ENCODE data around the gene YPEL2.

Gene YPEL2

DNA sequence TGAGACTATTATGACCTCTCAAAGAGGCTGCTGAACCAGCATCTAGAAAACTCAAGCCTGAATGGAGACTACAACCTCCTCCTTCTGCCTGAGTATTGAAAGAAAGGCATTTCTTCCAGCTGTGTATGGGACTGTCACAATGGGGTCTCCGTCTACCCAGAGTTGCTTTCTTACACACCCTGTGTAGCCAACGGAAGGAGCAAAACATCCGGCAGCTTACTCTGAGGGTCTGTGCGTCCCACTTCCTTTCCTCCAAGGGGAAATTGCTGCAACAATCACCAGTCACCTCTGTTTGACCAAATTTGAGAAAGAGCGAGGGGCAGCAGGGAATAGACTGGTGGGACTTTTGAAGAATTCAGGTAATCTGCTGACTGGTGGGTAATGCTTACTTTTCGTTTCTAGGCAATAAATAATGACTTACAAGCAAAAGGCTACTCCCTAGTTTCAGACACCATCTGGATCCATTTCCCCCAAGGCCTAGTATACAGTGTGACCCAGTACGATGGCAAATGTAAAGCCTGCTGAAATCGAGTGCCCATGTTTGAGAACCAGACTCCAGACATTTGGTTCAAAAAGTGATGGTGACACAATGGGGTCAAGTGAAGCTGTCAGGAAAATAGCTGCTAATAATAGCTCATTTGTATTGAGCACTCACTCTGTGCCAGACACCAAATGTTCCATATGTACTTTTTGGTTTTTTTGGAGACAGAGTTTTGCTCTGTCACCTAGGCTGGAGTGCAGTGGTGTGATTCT lies 81.7 kb downstream of the YPEL2 start:
- DNase-seq (no peak), ATAC-seq (no peak)
- Mint-ChIP-seq H3K4me1 (peaks cover 28% of the 10 kb centered on the region), H3K27ac (no peak overlapping the region), H3K36me3 (ENCODE audit: low read depth) (no peaks in the 10 kb centered on the region), H3K27me3 (no peaks in the 10 kb centered on the region), H3K4me3 (no peak overlapping the region), H3K9me3 (no peaks in the 10 kb centered on the region)

DNA sequence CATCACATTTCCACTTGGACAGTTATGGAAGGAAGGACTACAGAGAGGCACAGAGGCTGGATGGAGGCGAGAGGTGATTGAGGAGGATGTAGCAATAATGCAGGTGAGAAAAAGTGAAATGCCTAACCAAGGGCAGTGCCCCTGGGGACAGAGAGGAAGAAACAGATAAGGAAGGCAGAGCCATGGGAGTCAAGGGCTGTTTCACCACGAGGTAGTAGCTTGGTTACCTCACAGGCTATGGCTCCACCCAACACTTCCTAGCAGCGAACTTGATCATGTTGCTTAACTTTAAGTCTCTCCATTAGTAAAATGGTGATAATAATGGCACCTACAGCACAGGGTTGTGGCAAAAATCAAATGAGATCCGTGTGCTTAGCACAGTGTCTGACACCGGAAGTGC lies 83.9 kb downstream of the YPEL2 start:
- Mint-ChIP-seq H3K9me3 (no peaks in the 10 kb centered on the region), H3K27me3 (no peaks in the 10 kb centered on the region), H3K36me3 (ENCODE audit: low read depth) (no peaks in the 10 kb centered on the region), H3K4me3 (no peak overlapping the region), H3K4me1 (peaks cover 28% of the 10 kb centered on the region), H3K27ac (no peak overlapping the region)
- DNase-seq (no peak), ATAC-seq (no peak)

DNA sequence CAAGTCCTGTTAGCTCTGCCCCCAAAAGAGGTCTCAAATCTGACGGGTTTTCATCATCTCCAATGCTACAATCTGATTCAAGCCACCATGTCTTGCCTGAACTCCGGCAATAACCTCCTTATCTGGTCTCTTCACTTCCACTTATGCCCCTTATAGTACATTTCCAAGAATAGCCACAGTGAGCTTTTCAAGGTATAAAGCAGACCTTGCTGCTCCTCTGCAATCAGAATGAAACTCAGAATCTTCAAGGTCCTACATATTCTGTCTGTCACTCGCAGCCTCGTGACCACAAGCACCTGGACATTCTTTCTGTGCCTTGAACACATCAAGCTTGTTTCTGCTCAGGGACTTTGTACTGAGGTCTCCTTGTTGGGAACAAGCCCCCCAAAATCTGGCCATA lies 84.7 kb downstream of the YPEL2 start:
- peaks cover 28% of the 10 kb centered on the region for H3K4me1 Mint-ChIP-seq
- H3K9me3 Mint-ChIP-seq, result no peaks in the 10 kb centered on the region
- H3K4me3 Mint-ChIP-seq, result no peak overlapping the region
- ATAC-seq, result no peak
- H3K27ac Mint-ChIP-seq, result no peak overlapping the region
- no peak for DNase-seq
- no peaks in the 10 kb centered on the region for H3K36me3 Mint-ChIP-seq (ENCODE audit: low read depth)
- no peaks in the 10 kb centered on the region for H3K27me3 Mint-ChIP-seq

DNA sequence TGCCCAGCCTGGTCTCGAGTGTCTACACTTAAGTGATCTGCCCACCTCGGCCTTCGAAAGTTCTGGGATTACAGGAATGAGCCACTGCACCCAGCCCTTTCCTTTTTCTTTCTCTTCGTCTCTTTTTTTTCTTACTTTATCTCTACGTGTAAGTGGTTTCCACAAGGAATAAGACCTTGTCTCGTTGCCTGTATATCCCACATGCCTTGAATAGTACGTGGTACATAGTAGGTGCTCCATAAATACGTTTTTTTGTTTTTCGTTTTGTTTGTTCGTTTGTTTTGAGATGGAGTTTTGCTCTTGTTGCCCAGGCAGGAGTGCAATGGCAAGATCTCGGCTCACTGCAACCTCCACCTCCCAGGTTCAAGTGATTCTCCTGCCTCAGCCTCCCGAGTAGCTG lies 86.0 kb downstream of the YPEL2 start:
- Mint-ChIP-seq H3K27me3 (no peaks in the 10 kb centered on the region), H3K9me3 (no peaks in the 10 kb centered on the region), H3K27ac (no peak overlapping the region), H3K4me3 (no peak overlapping the region), H3K4me1 (peaks cover 28% of the 10 kb centered on the region), H3K36me3 (ENCODE audit: low read depth) (no peaks in the 10 kb centered on the region)
- ATAC-seq, result no peak
- DNase-seq, result no peak

DNA sequence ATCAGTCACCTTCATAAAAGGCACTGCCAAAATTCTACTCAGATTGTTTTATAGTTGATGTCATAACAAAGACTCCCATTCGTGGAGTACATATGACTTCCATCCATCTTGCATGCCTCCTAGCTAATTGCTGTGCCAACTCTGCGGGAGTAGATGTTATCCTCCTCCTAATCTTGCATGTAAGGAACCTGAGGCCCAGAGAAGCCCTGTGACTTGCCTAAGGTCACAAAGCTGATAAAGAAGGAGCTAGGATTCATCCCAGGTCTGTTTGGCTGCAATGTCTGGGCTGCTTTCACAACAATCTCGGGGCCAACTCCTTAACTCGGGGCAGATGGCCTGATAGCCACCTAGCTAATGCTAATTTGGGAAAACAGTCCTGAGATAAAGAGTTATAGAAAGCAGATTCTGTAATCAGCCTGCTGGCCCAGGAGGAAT lies 87.3 kb downstream of the YPEL2 start:
- H3K4me1 Mint-ChIP-seq, result peaks cover 19% of the 10 kb centered on the region
- H3K27ac Mint-ChIP-seq, result no peak overlapping the region
- H3K4me3 Mint-ChIP-seq, result no peak overlapping the region
- H3K27me3 Mint-ChIP-seq, result no peaks in the 10 kb centered on the region
- DNase-seq (no peak), ATAC-seq (no peak)
- no peaks in the 10 kb centered on the region for H3K36me3 Mint-ChIP-seq (ENCODE audit: low read depth)
- no peaks in the 10 kb centered on the region for H3K9me3 Mint-ChIP-seq

DNA sequence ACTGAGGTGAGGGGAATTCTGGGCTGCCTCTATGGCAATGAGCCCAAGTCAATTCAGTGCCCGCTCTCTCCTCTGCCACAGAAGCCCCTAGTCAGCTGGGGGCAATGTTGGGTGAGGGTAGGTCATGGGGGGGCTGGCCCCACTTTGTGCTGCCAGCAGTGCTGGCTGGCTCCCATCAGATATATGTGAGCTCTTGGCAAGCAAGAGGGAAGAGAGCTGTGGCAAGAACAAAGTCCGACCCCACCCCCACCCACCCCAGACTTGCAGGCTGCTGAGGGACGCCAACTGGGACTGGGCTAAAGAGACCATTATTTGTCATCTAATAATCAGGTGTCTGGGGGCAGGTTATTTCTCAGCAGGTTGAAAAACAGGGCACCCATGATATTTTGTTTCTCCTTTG lies 89.4 kb downstream of the YPEL2 start:
- peaks cover 10% of the 10 kb centered on the region for H3K4me1 Mint-ChIP-seq
- H3K9me3 Mint-ChIP-seq, result no peaks in the 10 kb centered on the region
- H3K27me3 Mint-ChIP-seq, result no peaks in the 10 kb centered on the region
- no peak overlapping the region for H3K4me3 Mint-ChIP-seq
- H3K36me3 Mint-ChIP-seq (ENCODE audit: low read depth), result no peaks in the 10 kb centered on the region
- DNase-seq (no peak), ATAC-seq (no peak)
- no peak overlapping the region for H3K27ac Mint-ChIP-seq

DNA sequence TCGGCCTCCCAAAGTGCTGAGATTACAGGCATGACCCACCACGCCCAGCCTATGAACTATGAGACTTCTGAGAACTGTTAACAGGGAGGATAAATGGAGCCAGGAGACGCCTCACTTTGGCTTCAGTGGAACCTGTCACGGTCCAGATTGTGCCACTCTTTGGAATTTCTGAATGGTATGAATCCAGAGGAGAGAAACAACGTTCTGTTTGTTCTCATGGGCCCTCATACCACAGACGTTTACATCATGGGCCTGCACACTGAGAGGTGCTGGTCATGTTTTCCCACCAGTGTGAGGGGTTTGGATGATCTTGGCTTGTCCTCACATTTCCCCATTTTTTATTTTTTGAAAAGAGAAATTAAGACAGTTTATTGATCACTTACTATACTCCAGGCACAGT lies 90.3 kb downstream of the YPEL2 start:
- no peaks in the 10 kb centered on the region for H3K27me3 Mint-ChIP-seq
- H3K36me3 Mint-ChIP-seq (ENCODE audit: low read depth), result no peaks in the 10 kb centered on the region
- no peak for DNase-seq
- no peak overlapping the region for H3K27ac Mint-ChIP-seq
- peaks cover 6% of the 10 kb centered on the region for H3K4me1 Mint-ChIP-seq
- no peaks in the 10 kb centered on the region for H3K9me3 Mint-ChIP-seq
- ATAC-seq, result no peak
- no peak overlapping the region for H3K4me3 Mint-ChIP-seq

DNA sequence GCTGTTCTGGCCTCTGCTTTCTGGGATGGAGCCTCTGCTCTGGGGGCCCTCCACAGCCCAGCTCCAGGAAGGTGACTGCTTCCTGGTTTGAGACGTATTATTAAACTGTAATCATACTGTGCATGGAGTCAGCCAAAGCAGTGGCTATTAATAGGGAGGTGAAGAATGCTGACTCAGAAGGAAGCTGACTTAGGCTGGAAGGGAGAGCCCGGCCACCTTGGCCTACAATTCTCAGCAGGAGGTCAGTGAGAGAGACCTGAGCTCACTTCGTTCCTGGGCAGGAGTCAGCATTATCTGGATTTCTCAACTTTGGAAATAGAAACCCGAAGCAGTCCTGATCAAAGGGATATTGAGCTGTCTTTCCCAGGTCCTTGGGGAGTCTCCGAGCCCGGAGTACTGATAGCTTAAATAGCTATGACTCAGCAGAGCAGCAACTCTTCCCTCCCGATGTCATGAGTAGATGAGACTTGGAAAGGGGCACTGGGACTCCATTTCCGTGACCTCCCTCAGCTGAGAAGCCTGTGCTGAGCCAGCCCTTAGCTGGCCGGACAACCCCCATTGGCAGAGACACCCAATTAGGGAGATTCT lies 91.8 kb downstream of the YPEL2 start:
- no peak for ATAC-seq
- Mint-ChIP-seq H3K27me3 (no peaks in the 10 kb centered on the region), H3K4me3 (no peak overlapping the region), H3K4me1 (peaks cover 17% of the 10 kb centered on the region), H3K36me3 (ENCODE audit: low read depth) (no peaks in the 10 kb centered on the region), H3K27ac (no peak overlapping the region), H3K9me3 (no peaks in the 10 kb centered on the region)
- no peak for DNase-seq

DNA sequence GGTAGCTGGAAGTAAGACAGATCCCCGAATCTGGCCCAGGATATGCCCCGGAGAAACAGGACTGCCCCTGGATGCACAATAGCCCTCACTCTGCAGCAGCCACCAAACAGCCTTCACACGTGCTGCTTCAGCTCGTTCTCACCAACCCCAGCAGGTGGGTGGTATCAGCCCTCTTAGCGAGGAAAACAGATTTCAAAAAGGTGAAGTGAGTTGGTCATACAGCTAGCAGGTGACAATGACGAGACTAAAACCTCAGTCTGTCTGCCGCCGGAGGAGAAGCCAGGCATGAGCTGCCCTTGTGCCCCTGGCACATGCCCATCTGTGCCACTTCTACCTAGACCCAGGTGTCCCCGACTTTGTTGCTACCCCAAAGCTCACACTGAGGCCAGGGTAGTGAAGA lies 92.4 kb downstream of the YPEL2 start:
- no peak for DNase-seq

DNA sequence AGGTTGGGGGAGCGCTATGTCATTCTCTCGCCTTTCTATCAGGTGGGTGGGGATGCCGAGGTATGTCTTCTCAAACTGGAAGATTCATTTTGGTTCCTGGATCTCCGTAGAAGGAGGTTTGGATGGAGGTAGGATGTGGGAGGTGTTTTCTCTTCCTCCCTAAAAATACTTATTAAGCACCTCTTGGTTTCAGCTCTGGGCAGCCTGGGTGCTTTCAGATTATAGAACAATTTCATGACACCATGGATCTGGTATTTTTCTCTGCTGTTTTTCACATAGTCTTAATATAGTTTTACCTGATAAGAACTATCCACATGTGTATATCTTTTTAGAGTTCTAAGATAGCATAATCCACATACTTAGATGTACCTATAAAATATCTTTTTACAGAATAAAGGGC lies 92.9 kb downstream of the YPEL2 start:
- peaks cover 17% of the 10 kb centered on the region for H3K4me1 Mint-ChIP-seq
- no peaks in the 10 kb centered on the region for H3K27me3 Mint-ChIP-seq
- no peak overlapping the region for H3K27ac Mint-ChIP-seq
- H3K36me3 Mint-ChIP-seq (ENCODE audit: low read depth), result no peaks in the 10 kb centered on the region
- DNase-seq (no peak), ATAC-seq (no peak)
- no peak overlapping the region for H3K4me3 Mint-ChIP-seq
- H3K9me3 Mint-ChIP-seq, result no peaks in the 10 kb centered on the region

More for the DNA sequence above, 92.4 kb downstream of the YPEL2 start:
- Mint-ChIP-seq H3K4me3 (no peak overlapping the region), H3K36me3 (ENCODE audit: low read depth) (no peaks in the 10 kb centered on the region), H3K27me3 (no peaks in the 10 kb centered on the region), H3K4me1 (peaks cover 17% of the 10 kb centered on the region), H3K9me3 (no peaks in the 10 kb centered on the region), H3K27ac (no peak overlapping the region)
- ATAC-seq, result no peak

DNA sequence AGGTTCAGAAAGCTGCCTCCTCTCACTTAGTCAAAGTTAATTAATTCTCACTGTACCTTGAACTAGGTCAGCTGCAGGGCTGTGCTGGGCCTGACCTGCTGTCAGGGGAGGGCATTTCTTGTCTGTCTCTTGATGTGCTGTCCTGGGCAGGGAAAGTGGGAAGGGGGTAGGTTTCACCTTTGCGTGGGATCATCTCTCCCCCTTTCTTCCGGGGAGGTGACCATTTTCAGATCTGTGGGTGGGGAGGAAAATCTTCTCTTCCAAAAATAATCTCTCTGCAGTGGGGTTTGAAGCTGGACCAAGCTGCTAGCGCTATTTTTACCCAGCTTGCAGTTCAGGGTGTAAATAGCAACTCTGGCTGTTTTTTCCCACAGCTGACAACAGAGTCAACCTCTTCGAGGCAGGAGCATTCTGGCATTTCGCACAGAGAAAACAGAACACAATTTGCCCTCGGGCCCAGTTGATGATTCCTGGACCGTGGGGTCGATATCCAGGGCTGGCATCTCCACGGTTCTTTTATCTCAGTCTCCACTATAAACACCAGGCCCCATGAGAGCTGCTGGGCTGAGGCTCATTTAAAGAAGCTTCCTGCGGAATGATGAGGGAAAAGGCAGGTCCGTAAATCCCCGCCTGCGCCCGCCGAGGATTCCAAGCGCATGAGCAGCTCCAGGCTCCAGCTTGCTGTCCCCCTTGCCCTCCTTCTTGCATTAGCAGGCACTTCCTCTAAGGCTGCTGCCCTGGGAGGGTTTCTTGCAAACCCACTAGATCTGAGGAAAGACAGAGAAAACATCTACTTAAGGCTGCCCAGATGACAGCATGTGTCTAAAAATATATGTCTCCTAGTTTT lies 93.9 kb downstream of the YPEL2 start:
- Mint-ChIP-seq H3K27me3 (no peaks in the 10 kb centered on the region), H3K4me3 (no peak overlapping the region)

DNA sequence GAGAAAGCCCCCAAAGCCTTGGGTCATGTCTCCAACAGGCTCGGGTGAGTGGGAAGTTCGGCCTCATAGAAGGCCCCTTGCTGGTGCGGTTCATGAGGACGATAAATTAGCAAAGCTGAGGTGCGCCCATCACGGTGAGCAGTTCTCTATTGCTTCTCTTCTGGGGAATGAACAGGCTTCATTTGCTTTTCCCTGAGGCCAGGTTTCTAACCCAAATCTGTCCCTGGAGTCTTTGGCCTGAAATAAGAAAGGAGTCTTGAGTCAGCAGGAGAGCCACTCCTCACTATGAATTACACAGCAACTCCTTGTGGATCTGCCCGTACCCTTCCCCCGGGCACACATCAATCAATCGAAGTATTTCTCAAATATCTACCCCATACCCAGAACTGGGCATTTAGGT lies 94.6 kb downstream of the YPEL2 start:
- no peak overlapping the region for H3K4me3 Mint-ChIP-seq
- no peaks in the 10 kb centered on the region for H3K9me3 Mint-ChIP-seq
- no peaks in the 10 kb centered on the region for H3K36me3 Mint-ChIP-seq (ENCODE audit: low read depth)
- no peak for DNase-seq
- H3K27me3 Mint-ChIP-seq, result no peaks in the 10 kb centered on the region
- H3K27ac Mint-ChIP-seq, result no peak overlapping the region
- peaks cover 17% of the 10 kb centered on the region for H3K4me1 Mint-ChIP-seq
- ATAC-seq, result no peak

More for the DNA sequence above, 93.9 kb downstream of the YPEL2 start:
- peaks cover 17% of the 10 kb centered on the region for H3K4me1 Mint-ChIP-seq
- H3K27ac Mint-ChIP-seq, result no peak overlapping the region
- ATAC-seq, result no peak
- H3K9me3 Mint-ChIP-seq, result no peaks in the 10 kb centered on the region
- DNase-seq, result no peak
- no peaks in the 10 kb centered on the region for H3K36me3 Mint-ChIP-seq (ENCODE audit: low read depth)

DNA sequence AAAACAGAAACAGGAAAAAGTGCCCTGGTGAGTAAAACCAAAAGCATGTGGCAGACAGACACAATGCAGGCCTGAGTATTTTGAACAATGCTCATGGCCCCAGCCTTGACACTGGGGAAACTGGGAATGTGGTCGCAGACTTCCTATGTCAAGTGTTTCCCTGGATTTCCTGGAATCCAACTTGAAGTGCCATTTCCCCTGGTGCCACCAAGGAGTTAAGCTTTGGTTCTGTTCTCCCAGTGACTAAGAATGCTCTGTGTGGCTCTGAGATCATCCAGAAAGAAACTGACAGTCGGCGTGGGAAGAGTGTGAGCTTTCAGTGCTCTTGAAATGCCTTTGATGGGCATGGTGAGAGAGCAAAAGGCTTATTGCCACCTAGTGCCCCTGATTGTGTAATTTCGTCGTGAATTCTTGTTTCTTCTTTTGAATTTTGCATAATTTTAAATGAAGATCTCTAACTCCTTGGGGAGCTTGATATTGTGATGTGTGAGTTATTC lies 96.0 kb downstream of the YPEL2 start:
- H3K36me3 Mint-ChIP-seq (ENCODE audit: low read depth), result no peaks in the 10 kb centered on the region

DNA sequence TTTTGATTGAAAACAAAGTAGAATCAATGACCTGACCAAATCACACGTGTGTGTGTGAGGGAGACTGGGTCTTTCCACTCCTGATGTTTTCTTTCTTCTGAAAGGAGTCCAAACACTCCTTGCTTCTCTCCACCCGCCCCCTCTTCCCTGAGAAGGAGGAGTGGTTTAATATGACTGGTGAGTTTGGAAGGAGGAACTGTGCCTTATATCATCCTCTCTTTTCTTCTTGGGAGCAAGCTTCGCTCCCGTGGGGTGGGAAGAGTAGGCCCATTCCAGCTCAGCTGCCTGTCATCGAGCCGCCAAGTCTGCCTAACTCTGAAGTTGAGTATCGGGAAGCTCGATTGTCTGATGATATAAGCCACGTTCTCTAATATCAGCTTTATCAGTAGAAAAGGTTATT lies 96.5 kb downstream of the YPEL2 start:
- no peak overlapping the region for H3K4me3 Mint-ChIP-seq
- no peak for DNase-seq

More for the DNA sequence above, 96.0 kb downstream of the YPEL2 start:
- no peaks in the 10 kb centered on the region for H3K27me3 Mint-ChIP-seq
- DNase-seq (peak; percentile 43), ATAC-seq (peak; percentile 99)
- H3K9me3 Mint-ChIP-seq, result peaks cover 3% of the 10 kb centered on the region
- no peak overlapping the region for H3K27ac Mint-ChIP-seq
- H3K4me3 Mint-ChIP-seq, result no peak overlapping the region
- H3K4me1 Mint-ChIP-seq, result peaks cover 22% of the 10 kb centered on the region

More for the DNA sequence above, 96.5 kb downstream of the YPEL2 start:
- no peak for ATAC-seq
- Mint-ChIP-seq H3K36me3 (ENCODE audit: low read depth) (peaks cover 1% of the 10 kb centered on the region), H3K27me3 (no peaks in the 10 kb centered on the region), H3K4me1 (peaks cover 22% of the 10 kb centered on the region), H3K27ac (no peak overlapping the region), H3K9me3 (peaks cover 3% of the 10 kb centered on the region)
